HUES6 (cell line): Measurements from ENCODE around the gene TUT4.

ENCODE experiments used
- H3K27ac ChIP-seq: 2 replicates; pipeline ENCODE4 v1.7.0; 2013; ENCODE audit warnings: low read depth, mild to moderate bottlenecking, low read length, inconsistent platforms
- H3K27me3 ChIP-seq: 2 replicates; pipeline ENCODE4 v1.6.1; 2013; ENCODE audit warnings: low read length; ENCODE audit not compliant: control insufficient read depth, insufficient read depth
- H3K36me3 ChIP-seq: 2 replicates; pipeline ENCODE4 v1.6.1; 2013; ENCODE audit warnings: low read length; ENCODE audit not compliant: control insufficient read depth, insufficient read depth
- H3K4me1 ChIP-seq: 2 replicates; pipeline ENCODE4 v1.6.1; 2013; ENCODE audit warnings: low read length; ENCODE audit not compliant: control insufficient read depth, insufficient read depth
- H3K4me3 ChIP-seq: 2 replicates; pipeline ENCODE4 v1.5.1; 2013; ENCODE audit warnings: low read depth, low read length
- H3K9ac ChIP-seq: one replicate; pipeline ENCODE4 v1.6.1; 2013; ENCODE audit warnings: mild to moderate bottlenecking, low read length
- H3K9me3 ChIP-seq: 2 replicates; pipeline ENCODE4 v1.6.1; 2013; ENCODE audit warnings: low read depth, low read length; ENCODE audit not compliant: control insufficient read depth, insufficient read depth

Gene TUT4

GRCh38 chr1:52403566-52404115 is 149.3 kb downstream of the TUT4 start:
- Histone ChIP-seq H3K36me3 (peaks cover 54% of the 10 kb centered on the region), H3K4me1 (peaks cover 5% of the 10 kb centered on the region; the same call in 1 of the 2 replicates), H3K27me3 (no peaks in the 10 kb centered on the region), H3K9ac (peak overlapping the region; percentile 93), H3K9me3 (no peaks in the 10 kb centered on the region), H3K27ac (peak overlapping the region; percentile 91), H3K4me3 (peak overlapping the region; percentile 84)

GRCh38 chr1:52402860-52403240 is 150.0 kb downstream of the TUT4 start:
- peaks cover 53% of the 10 kb centered on the region for H3K36me3 ChIP-seq
- H3K27me3 ChIP-seq: no peaks in the 10 kb centered on the region
- peaks cover 5% of the 10 kb centered on the region; the same call in 1 of the 2 replicates for H3K4me1 ChIP-seq
- H3K9me3 ChIP-seq: no peaks in the 10 kb centered on the region
- H3K9ac ChIP-seq: peak overlapping the region; percentile 93
- no peak overlapping the region for H3K27ac ChIP-seq
- peak overlapping the region; percentile 84 for H3K4me3 ChIP-seq

GRCh38 chr1:52400131-52400530 is 152.8 kb downstream of the TUT4 start:
- peaks cover 67% of the 10 kb centered on the region for H3K36me3 ChIP-seq
- no peak overlapping the region for H3K4me3 ChIP-seq
- no peaks in the 10 kb centered on the region for H3K9me3 ChIP-seq
- H3K27ac ChIP-seq: no peak overlapping the region
- no peaks in the 10 kb centered on the region; the same call in 1 of the 2 replicates for H3K4me1 ChIP-seq
- no peaks in the 10 kb centered on the region for H3K27me3 ChIP-seq
- no peak overlapping the region for H3K9ac ChIP-seq

GRCh38 chr1:52399629-52400028 is 153.3 kb downstream of the TUT4 start:
- Histone ChIP-seq H3K9me3 (no peaks in the 10 kb centered on the region), H3K4me3 (no peak overlapping the region), H3K27ac (no peak overlapping the region), H3K36me3 (peaks cover 72% of the 10 kb centered on the region), H3K27me3 (no peaks in the 10 kb centered on the region), H3K4me1 (no peaks in the 10 kb centered on the region; the same call in 1 of the 2 replicates), H3K9ac (no peak overlapping the region)

- H3K27me3 ChIP-seq: no peaks in the 10 kb centered on the region
- no peak overlapping the region for H3K4me3 ChIP-seq
- H3K27ac ChIP-seq: no peak overlapping the region
- H3K9ac ChIP-seq: no peak overlapping the region
- H3K36me3 ChIP-seq: peaks cover 93% of the 10 kb centered on the region
- H3K9me3 ChIP-seq: no peaks in the 10 kb centered on the region
- H3K4me1 ChIP-seq: no peaks in the 10 kb centered on the region
Observed at GRCh38 chr1:52393174-52393573, 159.7 kb downstream of the TUT4 start.

- Histone ChIP-seq H3K9ac (no peak overlapping the region), H3K4me1 (no peaks in the 10 kb centered on the region), H3K9me3 (no peaks in the 10 kb centered on the region), H3K4me3 (no peak overlapping the region), H3K36me3 (peaks cover 90% of the 10 kb centered on the region), H3K27me3 (no peaks in the 10 kb centered on the region), H3K27ac (no peak overlapping the region)
Observed at GRCh38 chr1:52386458-52386857, 166.4 kb downstream of the TUT4 start.

- no peaks in the 10 kb centered on the region for H3K27me3 ChIP-seq
- H3K27ac ChIP-seq: no peak overlapping the region
- H3K36me3 ChIP-seq: peaks cover 95% of the 10 kb centered on the region
- H3K9me3 ChIP-seq: no peaks in the 10 kb centered on the region
- H3K4me3 ChIP-seq: no peak overlapping the region
- H3K9ac ChIP-seq: no peak overlapping the region
- H3K4me1 ChIP-seq: no peaks in the 10 kb centered on the region
Observed at GRCh38 chr1:52385376-52385775, 167.5 kb downstream of the TUT4 start.
